Endothelial cell of umbilical vein (primary cell): ENCODE data around the gene TP53AIP1.

Experiments used
- CTCF ChIP-seq, 2 donors: IDR thresholded peaks; 1 replicate in 1 of 2; 2 replicates in 1 of 2; pipeline ENCODE4 v1.5.1; 2011; ENCODE audit warnings: low read length in 2 of 2, mild to moderate bottlenecking in 2 of 2, moderate library complexity in 2 of 2, control low read depth in 1 of 2, inconsistent platforms in 1 of 2, low read depth in 1 of 2; ENCODE audit not compliant: insufficient read depth in 1 of 2; ENCODE audit errors: extremely low read depth in 1 of 2
- EZH2 ChIP-seq: IDR thresholded peaks from 2 replicates; pipeline ENCODE4 v1.6.1; 2012; ENCODE audit warnings: borderline replicate concordance, low read depth, mild to moderate bottlenecking, moderate library complexity, low read length, inconsistent platforms; ENCODE audit not compliant: severe bottlenecking
- FOS ChIP-seq: IDR thresholded peaks from 2 replicates; pipeline ENCODE4 v1.6.1; 2011; ENCODE audit warnings: mild to moderate bottlenecking, low read length, moderate library complexity, borderline replicate concordance; ENCODE audit not compliant: insufficient read depth
- GATA2 ChIP-seq: IDR thresholded peaks from 2 replicates; pipeline ENCODE4 v1.7.0; 2011; ENCODE audit warnings: low read depth, mild to moderate bottlenecking, moderate library complexity, mixed read lengths, low read length; ENCODE audit not compliant: insufficient read length, insufficient read depth
- MAX ChIP-seq: IDR thresholded peaks from 2 replicates; pipeline ENCODE4 v1.6.1; 2011; ENCODE audit not compliant: insufficient read depth, insufficient read length
- POLR2A ChIP-seq: IDR thresholded peaks from 2 replicates; pipeline ENCODE4 v1.6.1; 2012; ENCODE audit warnings: low read depth, mild to moderate bottlenecking, control low read depth, low read length

- no peak for TF ChIP-seq GATA2
- no peak for TF ChIP-seq MAX
- TF ChIP-seq CTCF (IDR thresholded peaks at IDR 0.05; ENCODE audit: extremely low read depth in 1 of 2, insufficient read depth in 1 of 2, low read depth in 1 of 2, low read length in 2 of 2), result no peak
- no peak for TF ChIP-seq POLR2A
- no peak for TF ChIP-seq EZH2
- TF ChIP-seq FOS, result no peak
Observed at GRCh38 chr11:128902515-128903066, 40.1 kb downstream of the TP53AIP1 start.
